ENCODE results near the gene GREB1L.
"Not testable (repeated sequence)": the region's sequence is repeated elsewhere in the genome, so short reads cannot be mapped to it uniquely, and the experiment has no call there.

GREB1L gene

GRCh38 chr18:21242141-21242779 lies at the start of gene GREB1L:
GREB1L (plus strand) TSS chr18:21242232; CDS start chr18:21383519, 141,287 bp downstream.
- intact Hi-C loops (cut with DNase I), result no loop called here
- peak; percentile 12 to 89 (median 77) for DNase-seq

- no peak for DNase-seq
- intact Hi-C loops (cut with DNase I), result loop anchor here (10.0 kb wide), 1 partner anchor 763 kb away; no protein-coding TSS in a partner anchor
These were observed 49.8 kb upstream of the GREB1L start for GRCh38 chr18:21192308-21192624.

- DNase-seq, result no peak
These were observed 46.9 kb upstream of the GREB1L start for GRCh38 chr18:21194871-21195771.

GRCh38 chr18:21196426-21196825 lies 45.6 kb upstream of the GREB1L start:
- intact Hi-C loops (cut with DNase I), result loop anchor here (5.0 to 10.0 kb wide), 2 partner anchors 246 to 758 kb away; no protein-coding TSS in a partner anchor
- no peak for DNase-seq

More at GRCh38 chr18:21194871-21195771, 46.9 kb upstream of the GREB1L start:
- intact Hi-C loops (cut with DNase I), result loop anchor here (5.0 to 10.0 kb wide), 2 partner anchors 247 to 760 kb away; no protein-coding TSS in a partner anchor

DNA sequence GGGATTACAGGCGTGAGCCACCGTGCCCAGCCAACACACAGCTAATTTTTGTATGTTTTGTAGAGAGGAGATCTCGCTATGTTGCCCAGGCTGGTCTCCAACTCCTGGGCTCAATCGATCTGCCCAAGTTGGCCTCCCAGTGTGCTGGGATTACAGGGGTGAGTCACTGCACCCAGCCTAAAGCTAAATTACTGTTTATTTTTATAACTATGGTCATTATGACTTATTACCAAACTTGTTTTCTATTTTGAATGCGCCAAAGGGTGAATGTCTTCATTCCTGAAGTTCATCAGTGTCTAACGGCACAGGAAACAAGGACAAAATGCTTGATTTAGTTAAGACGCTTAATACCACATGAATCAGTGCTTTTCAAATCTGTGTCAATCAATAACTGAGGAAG lies 38.9 kb upstream of the GREB1L start:
- intact Hi-C loops (cut with DNase I), result no loop called here
- DNase-seq, result no peak

GRCh38 chr18:21203542-21204241 lies 38.3 kb upstream of the GREB1L start:
- intact Hi-C loops (cut with DNase I), result no loop called here
- DNase-seq, result no peak

DNA sequence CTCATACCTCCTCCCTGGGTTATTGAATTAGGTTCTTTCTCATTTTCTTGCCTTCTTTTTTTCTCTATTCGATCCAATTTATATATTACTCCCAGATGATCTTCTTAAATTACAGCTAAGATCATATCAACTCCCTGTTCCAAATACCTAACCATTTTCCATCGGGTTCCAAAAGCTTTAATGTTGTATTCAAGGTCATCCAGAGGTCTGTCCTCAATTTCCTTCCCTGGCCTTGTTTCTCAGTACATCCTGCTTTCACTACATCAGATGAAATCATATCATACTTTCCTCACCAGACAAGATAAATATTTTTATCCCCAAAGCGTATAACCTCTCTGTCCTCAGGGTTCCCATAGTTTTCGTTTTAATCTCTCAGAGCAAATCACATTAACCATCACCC lies 36.3 kb upstream of the GREB1L start:
- DNase-seq, result no peak
- intact Hi-C loops (cut with DNase I), result no loop called here

DNA sequence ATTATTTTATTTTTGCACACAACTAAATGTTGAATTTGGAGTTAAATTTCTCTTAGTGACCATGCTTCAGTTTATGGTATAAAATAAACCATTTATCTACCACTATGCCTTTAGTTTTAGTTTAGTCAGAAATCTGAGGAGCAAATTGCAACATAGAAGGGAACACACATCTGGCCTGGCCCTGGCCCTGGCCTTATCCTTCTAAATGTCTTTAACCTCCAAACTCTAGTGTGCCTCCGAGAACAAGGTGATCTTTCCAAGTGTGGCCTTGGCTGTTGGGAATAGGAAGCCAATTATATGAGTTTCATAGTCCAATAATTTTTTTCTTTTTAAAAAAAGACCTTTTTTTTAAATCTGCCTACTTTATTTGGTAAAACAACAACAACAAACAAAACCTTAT lies 31.8 kb upstream of the GREB1L start:
- intact Hi-C loops (cut with DNase I), result no loop called here
- DNase-seq, result no peak

GRCh38 chr18:21210784-21211183 lies 31.2 kb upstream of the GREB1L start:
- DNase-seq, result no peak
- intact Hi-C loops (cut with DNase I), result no loop called here

GRCh38 chr18:21214409-21214808 lies 27.6 kb upstream of the GREB1L start:
- intact Hi-C loops (cut with DNase I); DNase-seq: not testable (repeated sequence)

GRCh38 chr18:21215490-21215889 lies 26.5 kb upstream of the GREB1L start:
- no peak for DNase-seq
- intact Hi-C loops (cut with DNase I), result no loop called here

DNA sequence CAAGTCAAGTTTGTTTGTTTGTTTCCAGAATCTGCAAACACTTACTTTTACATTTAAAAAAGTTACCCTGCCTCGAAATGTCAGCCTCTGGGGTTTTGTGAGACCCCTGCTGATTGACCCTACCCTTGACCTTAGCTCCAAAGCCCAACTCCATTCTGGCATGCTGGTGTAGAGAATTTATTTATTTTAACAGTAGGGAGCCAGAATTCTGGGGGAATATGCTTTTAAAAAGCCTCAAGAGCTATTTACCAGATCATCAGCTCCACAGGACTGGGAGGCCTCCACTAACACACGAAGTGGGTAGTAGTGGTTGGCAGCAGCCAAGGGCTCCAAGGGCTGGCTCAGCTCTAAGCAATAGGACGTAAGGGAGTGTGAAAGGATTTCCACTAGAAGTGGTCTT lies 23.2 kb upstream of the GREB1L start:
- intact Hi-C loops (cut with DNase I), result no loop called here
- no peak for DNase-seq

GRCh38 chr18:21230436-21230835 lies 11.6 kb upstream of the GREB1L start:
- DNase-seq, result no peak
- intact Hi-C loops (cut with DNase I), result no loop called here

DNA sequence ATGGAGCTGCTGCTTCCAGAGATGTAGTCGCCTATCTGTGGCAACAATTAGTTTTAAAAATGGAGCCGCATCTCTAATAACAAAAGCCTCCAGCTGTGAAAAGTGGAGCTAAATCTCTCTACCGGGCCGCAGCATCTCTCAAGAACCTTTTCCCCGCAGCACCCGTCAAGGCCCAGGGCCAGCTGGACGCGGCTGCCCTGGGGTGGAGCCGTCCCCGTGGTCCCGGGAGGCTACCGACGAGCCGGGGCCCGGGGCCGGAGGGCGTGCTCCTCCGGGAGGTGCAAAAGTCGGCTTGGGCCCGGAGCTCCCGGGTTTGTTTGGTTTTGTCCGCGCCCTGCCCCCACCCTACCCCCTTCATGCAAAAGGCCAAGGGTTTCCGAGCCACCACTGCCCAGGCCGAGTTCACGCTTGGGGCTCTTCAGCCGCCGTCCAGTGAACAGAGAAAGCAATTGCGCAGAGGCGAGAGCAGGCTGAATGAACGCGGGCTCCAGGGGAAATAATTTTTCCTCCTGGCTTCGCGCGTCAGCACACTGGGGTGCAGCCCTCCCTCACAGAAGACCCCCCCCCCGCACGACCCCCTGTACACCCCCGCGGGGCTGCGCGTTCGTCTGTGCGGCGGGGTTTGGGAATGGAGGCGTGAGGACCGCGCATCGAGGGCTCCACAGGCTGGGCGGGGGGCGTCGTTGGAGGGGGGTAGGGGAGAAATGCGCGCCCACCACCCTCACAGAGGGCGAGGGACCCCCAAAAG lies 557 bp upstream of the GREB1L start:
- DNase-seq, result peak in 35 of 42 donors; percentile 12 to 66 (median 32)
- intact Hi-C loops (cut with DNase I), result no loop called here

GRCh38 chr18:21242780-21243401 lies 859 bp downstream of the GREB1L start:
- intact Hi-C loops (cut with DNase I), result no loop called here
- DNase-seq, result peak in 37 of 42 donors; percentile 11 to 75 (median 30)

DNA sequence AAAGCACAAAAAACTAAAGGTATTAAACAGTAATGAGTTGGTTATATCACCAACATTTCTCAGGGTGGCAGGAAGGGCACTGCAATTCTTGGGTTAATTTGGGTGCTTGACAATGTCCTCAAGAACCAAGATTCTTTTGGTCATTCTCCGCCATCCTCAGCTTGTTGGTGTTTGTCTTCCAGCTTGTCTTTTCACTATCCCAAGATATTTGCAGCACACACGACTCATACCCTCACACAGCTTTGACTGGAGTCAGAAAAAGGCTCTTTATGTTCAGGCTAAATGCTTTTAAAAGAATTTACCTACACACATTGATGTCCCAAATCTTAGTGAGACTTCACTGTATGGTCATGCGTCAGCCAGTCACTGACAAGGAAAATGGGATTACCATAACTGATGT lies 12.5 kb downstream of the GREB1L start:
- no peak for DNase-seq
- intact Hi-C loops (cut with DNase I), result no loop called here

DNA sequence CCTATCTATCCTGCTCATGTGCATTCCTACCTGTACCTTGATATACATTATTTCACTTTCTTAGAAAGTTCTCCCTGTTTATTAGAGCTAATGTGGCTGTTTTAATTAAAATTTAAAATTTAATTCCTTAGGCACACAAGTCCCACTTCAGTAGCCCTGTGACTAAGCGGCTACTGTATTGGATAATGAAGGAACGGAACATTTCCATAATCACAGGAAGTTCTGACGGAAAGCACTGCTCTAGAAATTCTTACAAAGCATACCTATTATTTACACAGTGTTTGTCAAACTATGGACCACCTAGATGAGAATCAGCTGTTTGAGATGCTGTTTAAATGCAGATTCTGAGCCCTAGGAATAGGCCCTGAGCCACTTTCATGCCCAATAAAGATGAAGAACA lies 13.2 kb downstream of the GREB1L start:
- intact Hi-C loops (cut with DNase I), result no loop called here
- no peak for DNase-seq

DNA sequence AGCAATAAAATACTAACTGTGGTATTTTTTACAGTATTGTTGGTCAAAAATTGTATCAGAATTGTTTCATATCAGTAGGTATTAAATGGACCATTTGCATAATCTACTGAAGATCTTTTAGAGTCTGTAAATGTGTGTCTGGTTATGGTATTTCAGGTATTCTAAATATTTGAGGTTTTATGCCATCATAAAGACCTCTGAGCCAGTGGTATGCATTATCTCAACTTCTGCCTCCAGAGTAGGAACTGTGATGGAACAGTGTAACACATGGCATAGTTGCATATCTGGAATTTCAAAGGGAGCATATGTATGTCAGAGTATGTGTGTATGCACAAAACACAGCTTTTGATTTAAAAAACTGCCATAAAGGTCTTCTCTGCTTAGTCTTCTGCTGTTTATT lies 15.4 kb downstream of the GREB1L start:
- intact Hi-C loops (cut with DNase I), result no loop called here
- no peak for DNase-seq

- intact Hi-C loops (cut with DNase I), result no loop called here
- no peak for DNase-seq
These were observed 18.6 kb downstream of the GREB1L start for GRCh38 chr18:21260621-21261020.
